Tibial nerve (tissue), 4 donors: ENCODE measurements around the gene PSMG4. TPM values are rescaled to one million over a fixed set of nuclear protein-coding genes. Genes with fewer than 3 reads are reported as not detected.

Source experiments
- DNase-seq, 2 donors: peaks; one replicate each; pipeline ENCODE4 v3.0.0-alpha.2; 2019; ENCODE audit warnings: low spot score in 2 of 2
- H3K27ac ChIP-seq, 4 donors: fragments of 200-600 bp; sonication (generic) in 3 of 4; one replicate each; pipeline ENCODE4 v1.5.1; 2017 to 2019; ENCODE audit warnings: mild to moderate bottlenecking in 1 of 4
- H3K27me3 ChIP-seq, 2 donors: fragments of 200-600 bp; sonication (generic) in 1 of 2; one replicate each; pipeline versions ENCODE4 v1.5.1 to v1.6.0; 2017 to 2019
- H3K36me3 ChIP-seq, 3 donors: fragments of 200-600 bp; sonication (generic); one replicate each; pipeline ENCODE4 v1.5.1; 2018 to 2019
- H3K4me1 ChIP-seq, 4 donors: fragments of 200-600 bp; sonication (generic) in 3 of 4; one replicate each; pipeline ENCODE4 v1.5.1; 2017 to 2019
- H3K4me3 ChIP-seq, 4 donors: fragments of 200-600 bp; sonication (generic) in 3 of 4; one replicate each; pipeline ENCODE4 v1.5.1; 2017 to 2019; ENCODE audit warnings: mild to moderate bottlenecking in 1 of 4, moderate library complexity in 1 of 4
- H3K9me3 ChIP-seq, 4 donors: fragments of 200-600 bp; sonication (generic) in 3 of 4; one replicate each; pipeline ENCODE4 v1.5.1; 2017 to 2019
- CTCF ChIP-seq, 5 experiments: fragments of 200-600 bp in 3 of 5; fragments of 450-650 bp in 2 of 5; sonication (generic) in 3 of 5; IDR thresholded peaks; one replicate each; pipeline ENCODE4 v1.5.1; 2016 to 2019; ENCODE audit warnings: antibody characterized with exemption in 5 of 5, mild to moderate bottlenecking in 3 of 5, moderate library complexity in 2 of 5
- EP300 ChIP-seq, 2 donors: sonication (generic); formaldehyde crosslinking; IDR thresholded peaks; one replicate each; pipeline ENCODE4 v1.6.1; 2017; ENCODE audit warnings: antibody characterized with exemption in 2 of 2, mild to moderate bottlenecking in 1 of 2
- POLR2A ChIP-seq, 2 donors: fragments of 450-650 bp; IDR thresholded peaks; one replicate each; pipeline ENCODE4 v1.6.1; 2017; ENCODE audit warnings: antibody characterized with exemption in 2 of 2, mild to moderate bottlenecking in 2 of 2, moderate library complexity in 2 of 2
- WGBS, 2 donors: methylation state at CpG; one replicate each; pipeline ENCODE4 v1.1.5; 2018; 5-methylcytosine and 5-hydroxymethylcytosine counted together
- total RNA-seq, 4 donors: library from RNA; depleted of rRNA; stranded (reverse); fragments of >200 nt; gene quantifications; one replicate each; pipeline ENCODE4 v1.1.0, GENCODE V29; 2016

PSMG4 gene
- total RNA-seq, 4 donors from 2014 or later = 14.7 to 36.5 (median 31.8) TPM

DNA sequence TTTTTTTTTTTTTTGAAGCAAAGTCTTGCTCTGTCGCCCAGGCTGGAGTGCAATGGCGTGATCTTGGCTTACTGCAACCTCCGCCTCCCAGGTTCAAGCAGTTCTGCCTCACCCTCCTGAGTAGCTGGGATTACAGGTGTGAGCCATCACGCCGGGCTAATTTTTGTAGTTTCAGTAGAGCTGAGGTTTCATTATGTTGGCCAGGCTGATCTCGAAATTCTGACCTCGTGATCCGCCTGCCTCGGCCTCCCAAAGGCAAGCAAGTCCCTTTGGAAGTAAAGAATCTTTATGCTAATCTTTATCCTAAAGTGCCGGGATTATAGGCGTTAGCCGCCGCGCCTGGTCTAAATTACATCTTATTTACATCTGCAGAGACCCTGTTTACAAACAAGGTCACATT lies 1.5 kb downstream of the PSMG4 start:
- Histone ChIP-seq H3K27me3 (no peaks in the 10 kb centered on the region), H3K36me3 (peaks cover 0 to 19% (median 0%) of the 10 kb centered on the region in 3 donors), H3K4me3 (peak overlapping the region in 1 of 4 donors; percentile 84), H3K9me3 (no peaks in the 10 kb centered on the region), H3K27ac (no peak overlapping the region), H3K4me1 (peaks cover 0 to 51% (median 20%) of the 10 kb centered on the region in 4 donors)
- 76 to 81% methylated on average over 14 of the region's 14 CpGs for WGBS, 2 donors
- no peak for DNase-seq
- TF ChIP-seq EP300 (IDR thresholded peaks at IDR 0.05) = no peak
- TF ChIP-seq CTCF (IDR thresholded peaks at IDR 0.05) = no peak
- no peak for TF ChIP-seq POLR2A (IDR thresholded peaks at IDR 0.05)

- H3K4me3 ChIP-seq = peak overlapping the region in 1 of 4 donors; percentile 84
Observed at GRCh38 chr6:3260772-3261517, 2.2 kb downstream of the PSMG4 start.

GRCh38 chr6:3261518-3261820 lies 2.7 kb downstream of the PSMG4 start:
- 49 to 50% methylated on average over 6 of the region's 6 CpGs for WGBS, 2 donors
- peaks cover 0 to 26% (median 0%) of the 10 kb centered on the region in 3 donors for H3K36me3 ChIP-seq
- H3K9me3 ChIP-seq = no peaks in the 10 kb centered on the region
- no peak overlapping the region for H3K27ac ChIP-seq
- H3K4me3 ChIP-seq = no peak overlapping the region
- H3K27me3 ChIP-seq = no peaks in the 10 kb centered on the region
- H3K4me1 ChIP-seq = peaks cover 0 to 51% (median 20%) of the 10 kb centered on the region in 4 donors
- no peak for DNase-seq
- no peak for TF ChIP-seq EP300 (IDR thresholded peaks at IDR 0.05)
- TF ChIP-seq POLR2A (IDR thresholded peaks at IDR 0.05) = no peak
- no peak for TF ChIP-seq CTCF (IDR thresholded peaks at IDR 0.05)

More at GRCh38 chr6:3260772-3261517, 2.2 kb downstream of the PSMG4 start:
- 69% methylated on average over 17 of the region's 17 CpGs for WGBS, 2 donors
- peaks cover 0 to 23% (median 0%) of the 10 kb centered on the region in 3 donors for H3K36me3 ChIP-seq
- DNase-seq = no peak
- H3K9me3 ChIP-seq = no peaks in the 10 kb centered on the region
- no peaks in the 10 kb centered on the region for H3K27me3 ChIP-seq
- peaks cover 0 to 51% (median 20%) of the 10 kb centered on the region in 4 donors for H3K4me1 ChIP-seq
- H3K27ac ChIP-seq = no peak overlapping the region
- no peak for TF ChIP-seq CTCF (IDR thresholded peaks at IDR 0.05)
- TF ChIP-seq POLR2A (IDR thresholded peaks at IDR 0.05) = no peak
- TF ChIP-seq EP300 (IDR thresholded peaks at IDR 0.05) = no peak

GRCh38 chr6:3261921-3262320 lies 3.2 kb downstream of the PSMG4 start:
- 65 to 67% methylated on average over 8 of the region's 8 CpGs for WGBS, 2 donors

More at GRCh38 chr6:3261921-3262320, 3.2 kb downstream of the PSMG4 start:
- Histone ChIP-seq H3K27ac (no peak overlapping the region), H3K27me3 (no peaks in the 10 kb centered on the region), H3K4me3 (no peak overlapping the region), H3K9me3 (no peaks in the 10 kb centered on the region), H3K4me1 (peaks cover 0 to 51% (median 20%) of the 10 kb centered on the region in 4 donors), H3K36me3 (peaks cover 0 to 26% (median 0%) of the 10 kb centered on the region in 3 donors)
- no peak for DNase-seq
- TF ChIP-seq POLR2A (IDR thresholded peaks at IDR 0.05) (no peak), CTCF (IDR thresholded peaks at IDR 0.05) (no peak), EP300 (IDR thresholded peaks at IDR 0.05) (no peak)
